Progenitor cell of endocrine pancreas (in vitro differentiated cells): ENCODE results near the gene CAMK1D. TPM values are rescaled to one million over a fixed set of nuclear protein-coding genes. Genes with fewer than 3 reads are reported as not detected.
A peak's percentile ranks its signal among the peaks of the same experiment; 100 is the strongest.

Source experiments
- DNase-seq: peaks from one replicate; pipeline ENCODE4 v3.0.0; 2021; ENCODE audit warnings: low spot score; ENCODE audit not compliant: unreplicated experiment
- H3K27ac Mint-ChIP-seq: 2 replicates; pipeline ENCODE4 v1.8.0; 2021; ENCODE audit warnings: mild to moderate bottlenecking, moderate library complexity, mixed read lengths
- H3K27me3 Mint-ChIP-seq: 2 replicates; pipeline ENCODE4 v1.8.0; 2021; ENCODE audit warnings: mixed read lengths
- H3K36me3 Mint-ChIP-seq: 2 replicates; pipeline ENCODE4 v1.8.0; 2022; ENCODE audit warnings: mixed read lengths; ENCODE audit not compliant: insufficient read depth
- H3K4me1 Mint-ChIP-seq: 2 replicates; pipeline ENCODE4 v1.8.0; 2021; ENCODE audit warnings: low read depth, mixed read lengths
- H3K4me3 Mint-ChIP-seq: 2 replicates; pipeline ENCODE4 v1.8.0; 2021; ENCODE audit warnings: low read depth, mild to moderate bottlenecking, moderate library complexity, mixed read lengths
- H3K9me3 Mint-ChIP-seq: 2 replicates; pipeline ENCODE4 v1.8.0; 2021; ENCODE audit warnings: low read depth, mixed read lengths
- CTCF ChIP-seq: fragments of 200-600 bp; sonication (generic); IDR thresholded peaks from one replicate; pipeline ENCODE4 v1.5.0; 2021; ENCODE audit warnings: antibody characterized with exemption, mild to moderate bottlenecking; ENCODE audit not compliant: unreplicated experiment
- total RNA-seq: library from RNA; stranded (reverse); gene quantifications from 2 replicates; pipeline ENCODE4 v1.2.1, GENCODE V29; 2021

Gene CAMK1D
- total RNA-seq, 1 donor from 2014 or later = 10.8 TPM

- H3K9me3 Mint-ChIP-seq = no peaks in the 10 kb centered on the region
- TF ChIP-seq CTCF = no peak
- peaks cover 12% of the 10 kb centered on the region for H3K27me3 Mint-ChIP-seq
- H3K4me3 Mint-ChIP-seq = no peak overlapping the region
- peaks cover 3% of the 10 kb centered on the region for H3K4me1 Mint-ChIP-seq
- no peak for DNase-seq
- no peak overlapping the region for H3K27ac Mint-ChIP-seq
- H3K36me3 Mint-ChIP-seq = no peaks in the 10 kb centered on the region
Observed at GRCh38 chr10:12465385-12466136, 116.2 kb downstream of the CAMK1D start.

GRCh38 chr10:12466704-12467305 is 117.5 kb downstream of the CAMK1D start:
- H3K4me1 Mint-ChIP-seq = peaks cover 10% of the 10 kb centered on the region
- no peak for DNase-seq
- no peaks in the 10 kb centered on the region for H3K36me3 Mint-ChIP-seq
- peaks cover 12% of the 10 kb centered on the region for H3K27me3 Mint-ChIP-seq
- no peak for TF ChIP-seq CTCF
- no peak overlapping the region for H3K4me3 Mint-ChIP-seq
- H3K27ac Mint-ChIP-seq = peak overlapping the region; percentile 7
- no peaks in the 10 kb centered on the region for H3K9me3 Mint-ChIP-seq

GRCh38 chr10:12469345-12469744 is 120.0 kb downstream of the CAMK1D start:
- Mint-ChIP-seq H3K9me3 (no peaks in the 10 kb centered on the region), H3K36me3 (no peaks in the 10 kb centered on the region), H3K4me1 (peaks cover 11% of the 10 kb centered on the region), H3K4me3 (no peak overlapping the region), H3K27ac (no peak overlapping the region), H3K27me3 (no peaks in the 10 kb centered on the region)
- no peak for TF ChIP-seq CTCF
- DNase-seq = no peak

GRCh38 chr10:12470719-12471118 is 121.4 kb downstream of the CAMK1D start:
- peaks cover 11% of the 10 kb centered on the region for H3K4me1 Mint-ChIP-seq
- peak overlapping the region; percentile 88 for H3K27ac Mint-ChIP-seq

GRCh38 chr10:12471135-12471534 is 121.8 kb downstream of the CAMK1D start:
- no peak for TF ChIP-seq CTCF
- Mint-ChIP-seq H3K4me3 (peak overlapping the region; percentile 2), H3K36me3 (no peaks in the 10 kb centered on the region), H3K9me3 (no peaks in the 10 kb centered on the region), H3K27me3 (no peaks in the 10 kb centered on the region), H3K4me1 (peaks cover 11% of the 10 kb centered on the region), H3K27ac (peak overlapping the region; percentile 88)
- no peak for DNase-seq

More at GRCh38 chr10:12470719-12471118, 121.4 kb downstream of the CAMK1D start:
- H3K27me3 Mint-ChIP-seq = no peaks in the 10 kb centered on the region
- no peak for DNase-seq
- no peak for TF ChIP-seq CTCF
- no peaks in the 10 kb centered on the region for H3K9me3 Mint-ChIP-seq
- H3K4me3 Mint-ChIP-seq = peak overlapping the region; percentile 2
- no peaks in the 10 kb centered on the region for H3K36me3 Mint-ChIP-seq
